Ramos (cell line): ENCODE measurements around the gene THSD4.
"Not testable (repeated sequence)": the region's sequence is repeated elsewhere in the genome, so short reads cannot be mapped to it uniquely, and the experiment has no call there.

Experiments used
- in situ Hi-C: fragments of 300-500 bp; cut with MboI; formaldehyde crosslinking; loops from one replicate; pipeline ENCODE4 v1.14.3; 2022; ENCODE audit warnings: low sequenced_read_pairs; ENCODE audit not compliant: unreplicated experiment

THSD4 gene

GRCh38 chr15:71213943-71214342 is 98.7 kb downstream of the THSD4 start:
- in situ Hi-C loops, result not testable (repeated sequence)

GRCh38 chr15:71215126-71215894 is 100.0 kb downstream of the THSD4 start:
- in situ Hi-C loops, result no loop called here

- in situ Hi-C loops, result no loop called here
Observed at GRCh38 chr15:71218272-71218805, 103.1 kb downstream of the THSD4 start.

- in situ Hi-C loops, result no loop called here
Observed at GRCh38 chr15:71219101-71219500, 103.8 kb downstream of the THSD4 start.

- in situ Hi-C loops, result no loop called here
Observed at GRCh38 chr15:71219645-71220044, 104.4 kb downstream of the THSD4 start.

- in situ Hi-C loops, result no loop called here
Observed at GRCh38 chr15:71220828-71221227, 105.6 kb downstream of the THSD4 start.

- in situ Hi-C loops, result no loop called here
Observed at GRCh38 chr15:71221417-71221816, 106.1 kb downstream of the THSD4 start.

GRCh38 chr15:71223516-71223915 is 108.2 kb downstream of the THSD4 start:
- in situ Hi-C loops, result no loop called here

- in situ Hi-C loops, result no loop called here
Observed at GRCh38 chr15:71224024-71224423, 108.8 kb downstream of the THSD4 start.

- in situ Hi-C loops, result no loop called here
Observed at GRCh38 chr15:71225851-71226250, 110.6 kb downstream of the THSD4 start.

- in situ Hi-C loops, result no loop called here
Observed at GRCh38 chr15:71226536-71227455, 111.5 kb downstream of the THSD4 start.

GRCh38 chr15:71228403-71228802 is 113.1 kb downstream of the THSD4 start:
- in situ Hi-C loops, result no loop called here

- in situ Hi-C loops, result no loop called here
Observed at GRCh38 chr15:71230303-71230702, 115.0 kb downstream of the THSD4 start.

GRCh38 chr15:71231758-71232157 is 116.5 kb downstream of the THSD4 start:
- in situ Hi-C loops, result no loop called here

- in situ Hi-C loops, result no loop called here
Observed at GRCh38 chr15:71232411-71232810, 117.1 kb downstream of the THSD4 start.

GRCh38 chr15:71237456-71238188 is 122.4 kb downstream of the THSD4 start:
- in situ Hi-C loops, result no loop called here

- in situ Hi-C loops, result no loop called here
Observed at GRCh38 chr15:71238926-71239325, 123.7 kb downstream of the THSD4 start.

- in situ Hi-C loops, result no loop called here
Observed at GRCh38 chr15:71239592-71240364, 124.5 kb downstream of the THSD4 start.

- in situ Hi-C loops, result no loop called here
Observed at GRCh38 chr15:71242292-71242691, 127.0 kb downstream of the THSD4 start.

- in situ Hi-C loops, result no loop called here
Observed at GRCh38 chr15:71244250-71244649, 129.0 kb downstream of the THSD4 start.
